HL-60/S4 treated with phorbol 12-myristate 13-acetate at 8.2 ng/mL for 4 days and 3 days (cell line): ENCODE results near the gene TBC1D9.

ENCODE experiments used
- in situ Hi-C: fragments of 300-500 bp; cut with MboI; formaldehyde crosslinking; loops from 2 replicates; pipeline ENCODE4 v1.15.0; 2022; ENCODE audit warnings: low sequenced_read_pairs

Gene TBC1D9

DNA sequence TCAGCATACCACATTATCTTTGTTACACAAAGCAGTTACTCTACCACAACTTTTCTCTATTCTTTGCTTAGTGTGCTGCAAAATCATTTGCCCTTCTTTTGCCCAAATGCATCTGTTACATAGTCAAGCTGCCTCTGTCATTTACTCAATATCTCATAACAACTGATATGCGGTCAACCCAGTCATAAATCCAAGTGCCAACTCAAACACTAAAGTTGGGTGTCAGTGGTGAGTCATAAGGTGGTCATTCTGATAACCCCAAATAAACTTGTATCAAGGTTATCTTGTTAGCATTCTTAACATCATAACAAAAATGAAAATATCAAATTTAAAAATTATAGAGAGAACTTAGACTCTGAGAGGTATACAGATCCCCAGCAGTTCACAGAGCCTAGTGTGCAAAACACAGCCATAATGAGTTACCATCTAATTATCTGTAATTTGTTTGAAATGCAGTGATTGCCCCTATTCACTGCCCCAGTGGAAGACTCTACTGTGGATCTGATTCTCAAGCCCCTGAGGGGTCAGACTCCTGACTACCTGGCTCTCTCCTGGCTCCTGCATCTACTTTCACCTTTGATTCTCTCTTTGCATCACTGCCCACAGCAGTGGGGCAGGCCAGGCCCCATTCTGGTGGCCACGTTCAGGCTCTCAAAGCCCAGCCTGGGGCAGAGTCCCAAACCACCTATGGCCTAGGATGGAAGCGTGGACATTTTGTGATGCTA lies 29.2 kb downstream of the TBC1D9 start:
- in situ Hi-C loops: no loop called here

- in situ Hi-C loops: no loop called here
Measured at GRCh38 chr4:140725556-140725955, 30.6 kb downstream of the TBC1D9 start.

DNA sequence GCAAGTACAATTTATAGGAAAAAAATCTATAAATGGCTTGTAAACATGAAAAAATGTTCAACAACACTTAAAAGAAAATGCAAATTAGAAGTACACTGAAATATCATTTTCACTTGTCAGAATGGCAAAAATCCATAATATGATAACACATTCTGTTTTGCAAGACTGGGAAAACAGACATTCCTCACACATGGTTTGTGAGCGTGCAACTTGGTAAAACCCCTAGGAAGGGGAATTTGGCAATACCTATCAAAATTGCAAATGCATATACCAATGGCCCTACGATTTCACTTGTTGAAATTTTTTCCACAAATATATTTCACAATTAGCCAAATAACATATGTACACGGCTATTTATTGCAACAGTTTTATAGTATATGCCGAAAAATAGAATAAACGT lies 31.4 kb downstream of the TBC1D9 start:
- in situ Hi-C loops: no loop called here

GRCh38 chr4:140720387-140721304 lies 35.5 kb downstream of the TBC1D9 start:
- in situ Hi-C loops: no loop called here

- in situ Hi-C loops: no loop called here
Measured at GRCh38 chr4:140719686-140720085, 36.5 kb downstream of the TBC1D9 start.

DNA sequence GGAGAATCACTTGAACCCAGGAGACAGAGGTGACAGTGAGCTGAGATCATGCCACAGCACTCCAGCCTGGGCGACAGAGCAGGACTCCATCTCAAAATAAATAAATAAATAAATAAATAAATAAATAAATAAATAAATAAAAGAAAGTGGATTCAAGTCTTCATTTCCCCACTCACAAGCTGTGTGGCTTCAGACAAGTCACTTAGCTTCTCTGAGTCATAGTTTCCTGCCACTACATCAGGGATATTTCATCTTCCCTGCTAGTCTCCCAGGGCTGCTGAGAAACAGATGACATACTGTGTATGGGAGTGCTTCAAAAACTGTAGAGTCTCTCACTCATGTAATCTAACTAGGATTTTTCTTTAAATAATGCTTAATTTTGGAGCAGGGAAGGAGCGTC lies 37.2 kb downstream of the TBC1D9 start:
- in situ Hi-C loops: no loop called here

GRCh38 chr4:140718241-140718952 lies 37.8 kb downstream of the TBC1D9 start:
- in situ Hi-C loops: no loop called here

- in situ Hi-C loops: no loop called here
Measured at GRCh38 chr4:140717313-140717712, 38.9 kb downstream of the TBC1D9 start.

DNA sequence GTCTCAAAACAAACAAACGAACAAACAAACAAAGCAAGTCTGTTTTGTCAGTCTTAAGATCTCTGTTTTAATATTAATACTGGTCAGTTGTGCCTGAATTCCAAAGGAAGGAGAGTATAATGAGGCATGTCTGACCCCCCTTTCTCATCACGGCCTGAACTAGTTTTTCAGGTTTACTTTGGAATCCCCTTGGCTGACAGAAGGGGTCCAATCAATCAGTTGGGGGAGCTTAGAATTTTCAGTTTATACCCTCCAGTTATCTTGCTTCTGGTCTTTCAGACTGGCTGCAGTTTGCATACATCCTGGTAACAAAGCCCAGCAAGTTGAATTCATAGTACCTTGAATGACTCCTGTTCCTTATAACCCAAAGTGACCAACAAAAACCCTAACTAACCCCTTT lies 41.1 kb downstream of the TBC1D9 start:
- in situ Hi-C loops: no loop called here

DNA sequence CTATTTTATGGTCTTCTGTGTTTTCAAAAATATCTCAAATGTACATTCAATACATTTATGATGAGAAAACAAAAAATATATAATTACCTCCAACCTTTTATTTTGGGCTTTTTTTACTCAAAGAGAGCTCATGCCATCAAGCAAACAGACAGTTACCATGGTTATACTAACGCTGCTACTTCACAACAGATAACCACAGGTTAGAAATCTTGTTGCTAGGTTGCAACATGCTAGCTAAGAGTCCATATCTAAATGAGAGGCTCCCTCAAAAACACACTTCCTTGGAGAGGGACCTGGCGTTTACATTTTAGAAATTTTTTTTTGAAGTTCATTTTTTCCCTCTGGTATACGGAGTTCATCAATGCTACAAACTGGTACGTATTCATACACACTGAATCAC lies 44.3 kb downstream of the TBC1D9 start:
- in situ Hi-C loops: no loop called here

DNA sequence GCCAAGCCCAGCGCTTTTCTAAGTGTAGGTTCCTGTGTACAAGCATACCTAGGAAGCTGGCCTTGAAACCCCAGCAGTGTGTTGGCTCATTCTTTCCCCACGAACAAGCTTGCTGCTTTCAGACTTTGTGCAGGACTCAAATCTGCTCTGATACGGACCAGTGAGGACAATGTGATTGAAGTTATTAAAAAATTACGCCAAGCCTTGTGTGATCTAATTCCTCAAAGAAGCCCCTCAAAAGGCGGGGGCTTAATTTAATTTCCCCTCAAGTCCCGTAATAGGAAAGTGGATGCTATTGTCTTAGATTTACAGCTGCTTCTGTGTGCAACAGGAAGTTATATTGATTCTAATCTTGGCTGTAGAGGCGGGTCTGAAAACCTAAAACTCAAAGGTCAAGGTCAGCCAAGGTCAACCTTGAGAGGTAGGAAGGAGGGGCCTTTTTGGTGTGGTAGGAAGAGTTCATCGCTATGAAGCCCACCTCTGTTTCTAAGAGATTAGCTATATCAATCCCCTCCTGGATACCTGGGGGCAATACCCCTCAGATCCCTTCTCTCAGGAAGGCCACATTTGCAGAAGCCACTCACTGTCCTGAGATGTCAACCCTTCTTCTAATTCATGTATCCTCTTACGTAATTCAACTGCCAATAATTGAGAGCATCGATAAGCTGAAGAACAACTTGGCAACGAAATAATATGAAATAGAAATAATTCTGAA lies 45.1 kb downstream of the TBC1D9 start:
- in situ Hi-C loops: no loop called here

- in situ Hi-C loops: no loop called here
Measured at GRCh38 chr4:140707325-140707724, 48.9 kb downstream of the TBC1D9 start.

GRCh38 chr4:140706665-140707064 lies 49.5 kb downstream of the TBC1D9 start:
- in situ Hi-C loops: no loop called here

DNA sequence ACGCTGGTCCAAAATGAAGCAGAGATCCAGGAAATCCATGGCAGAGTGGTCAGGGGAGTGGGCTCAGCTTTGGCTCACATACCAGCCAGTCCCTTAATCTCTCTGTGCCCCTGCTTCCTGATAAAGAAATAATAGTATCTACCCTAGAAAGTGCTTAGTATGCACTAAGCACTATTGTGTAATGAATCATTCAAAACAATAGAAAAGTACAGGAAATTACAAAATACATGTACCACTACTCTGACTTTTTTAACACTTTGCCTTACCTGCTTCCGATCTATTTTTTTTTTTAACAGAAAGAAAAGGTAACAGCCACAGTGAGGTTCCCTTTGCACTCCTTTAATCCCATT lies 49.9 kb downstream of the TBC1D9 start:
- in situ Hi-C loops: no loop called here

GRCh38 chr4:140705625-140706275 lies 50.4 kb downstream of the TBC1D9 start:
- in situ Hi-C loops: no loop called here

DNA sequence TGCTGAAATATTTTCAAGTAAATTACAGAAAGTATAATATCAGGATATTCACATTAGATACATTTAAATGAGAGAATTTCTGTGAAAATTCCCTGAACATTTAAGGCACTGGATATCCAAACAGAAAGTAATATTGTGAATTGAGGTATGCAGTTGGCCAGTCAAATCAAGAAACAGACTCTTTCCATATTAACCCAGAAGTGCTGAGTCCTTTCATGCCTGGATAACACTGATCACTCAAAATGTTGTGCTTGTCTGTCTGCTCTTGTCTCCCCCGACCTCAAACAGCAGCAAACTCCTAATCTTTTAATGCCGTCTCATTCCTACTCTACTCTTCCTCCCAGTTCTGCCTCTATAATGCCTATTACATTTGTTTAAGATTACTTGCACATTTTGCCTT lies 51.2 kb downstream of the TBC1D9 start:
- in situ Hi-C loops: no loop called here

DNA sequence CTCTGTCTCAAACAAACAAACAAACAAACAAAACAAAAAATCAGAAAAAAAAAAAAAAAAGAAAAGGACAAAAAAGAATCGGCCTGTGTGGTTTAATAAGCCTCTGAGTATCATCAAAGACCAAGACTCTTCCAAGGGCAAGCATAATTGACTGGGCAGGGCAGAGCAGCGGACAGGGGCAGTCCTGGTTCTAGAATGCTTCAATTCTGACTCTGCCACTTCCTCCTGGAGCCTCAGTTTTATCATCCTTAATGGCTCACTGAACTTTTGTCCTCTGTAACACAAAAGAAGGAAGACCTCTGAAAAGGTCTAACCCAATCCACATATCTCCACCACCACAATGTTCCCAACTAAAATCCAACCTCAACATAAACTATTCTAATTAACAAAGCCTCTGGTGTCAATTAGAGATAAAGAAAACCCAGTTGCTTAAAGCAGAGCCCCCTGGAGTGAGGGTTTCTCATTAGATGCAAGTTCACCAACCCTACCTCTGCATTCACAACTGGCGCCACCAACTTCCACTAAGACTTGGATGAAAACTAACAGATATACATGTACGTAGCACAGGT lies 51.7 kb downstream of the TBC1D9 start:
- in situ Hi-C loops: no loop called here

DNA sequence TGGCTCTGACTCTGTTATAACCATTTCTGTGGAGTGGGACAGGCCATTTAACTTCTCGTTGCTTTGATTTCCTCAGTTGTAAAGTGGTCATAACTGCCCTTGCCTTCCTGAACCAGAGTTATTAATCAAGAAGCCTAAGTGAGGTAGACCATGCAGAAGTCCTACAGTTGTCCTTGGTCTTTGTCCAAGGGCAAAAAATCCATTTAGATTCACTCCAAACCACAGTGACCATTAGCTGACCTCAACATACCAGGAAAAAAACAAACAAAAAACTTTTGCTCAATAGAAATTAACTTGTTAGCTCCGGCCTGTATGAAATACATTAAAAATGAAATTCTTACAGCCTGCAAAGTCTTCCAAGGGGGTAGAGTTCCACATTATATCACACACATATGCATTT lies 52.7 kb downstream of the TBC1D9 start:
- in situ Hi-C loops: no loop called here

DNA sequence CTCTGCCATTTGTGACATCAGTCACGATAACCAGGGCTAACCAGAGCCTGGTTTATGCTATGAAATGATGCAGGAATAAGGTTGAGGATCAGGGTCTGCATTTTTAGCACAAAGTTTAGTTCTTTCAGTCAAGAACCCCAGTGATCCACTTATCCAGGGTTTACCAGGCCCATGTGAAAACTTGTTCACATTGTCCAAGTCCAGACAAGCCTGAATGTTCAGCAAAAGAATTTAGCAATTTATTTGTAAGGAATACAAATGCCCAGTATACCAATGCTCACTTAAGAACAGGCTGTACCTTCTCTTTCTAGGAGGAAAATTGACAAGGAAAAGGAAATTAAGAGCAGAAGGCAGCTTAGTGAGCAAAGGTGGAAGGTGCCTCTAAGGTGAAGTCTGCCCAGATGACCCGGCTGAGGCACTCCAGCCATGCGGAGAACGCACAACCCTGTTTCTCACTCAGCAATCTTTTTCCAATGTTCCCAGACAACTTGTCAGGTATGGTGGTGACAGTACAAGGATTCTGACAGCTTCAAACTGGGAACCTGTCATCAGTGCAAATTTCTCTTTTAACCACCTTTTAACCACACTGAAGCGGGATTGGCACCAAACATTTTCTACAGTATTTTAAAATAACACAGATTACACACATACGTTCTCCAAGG lies 54.0 kb downstream of the TBC1D9 start:
- in situ Hi-C loops: no loop called here

DNA sequence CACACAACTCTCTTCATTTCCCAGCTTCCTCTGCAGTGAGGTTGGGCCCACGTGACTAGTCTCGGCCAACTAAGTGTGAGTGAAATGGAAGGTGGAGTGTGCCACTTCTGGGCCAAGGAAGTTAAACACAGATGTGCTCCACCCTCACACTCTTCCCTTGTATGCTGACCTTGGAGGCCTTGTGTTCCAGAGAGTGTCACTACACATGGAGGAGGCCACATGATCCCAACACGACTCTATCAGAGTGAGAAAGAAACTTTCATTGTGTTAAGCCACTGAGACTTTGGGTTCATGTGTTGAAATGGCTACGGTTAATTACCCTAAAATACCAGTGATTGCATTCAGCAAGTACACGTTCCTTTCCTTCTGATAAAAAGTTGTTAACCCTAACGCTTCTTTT lies 55.1 kb downstream of the TBC1D9 start:
- in situ Hi-C loops: no loop called here
